Liver (tissue), 3 donors: Measurements from ENCODE around the gene CAV1.

Experiments
- SP1 ChIP-seq: IDR thresholded peaks from 2 replicates; pipeline ENCODE4 v1.6.1; 2018; ENCODE audit warnings: antibody characterized with exemption, mild to moderate bottlenecking
- TF ChIP-seq, protein P1 (sequence below): fragments of 150-350 bp; IDR thresholded peaks from 2 replicates; pipeline ENCODE4 v1.5.1; 2017; ENCODE audit warnings: improper control_type of control experiment, low read depth, low read length; ENCODE audit not compliant: missing input control
- donor health status: healthy.
- donor health status: healthy.

DNA sequence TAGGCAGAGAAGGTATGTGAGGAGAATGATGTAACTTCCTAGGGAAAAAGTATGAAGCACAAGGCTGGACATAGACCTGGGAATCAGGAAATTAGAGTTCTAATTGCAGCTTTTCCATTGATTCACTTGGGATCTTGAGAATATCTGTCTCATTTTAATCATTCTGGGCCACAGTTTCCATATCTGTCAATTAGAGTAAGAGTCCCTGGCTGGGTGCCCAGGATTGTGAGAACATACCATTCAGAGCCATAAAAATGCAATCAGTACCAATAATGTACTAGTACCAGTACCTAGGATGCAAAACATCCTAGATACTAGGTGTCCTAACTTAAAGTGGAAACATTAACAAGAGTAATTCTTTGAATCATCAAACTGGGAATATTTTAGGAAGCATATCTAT, 29.6 kb downstream of the CAV1 start:
- no peak for TF ChIP-seq SP1
- TF ChIP-seq, protein P1, sequence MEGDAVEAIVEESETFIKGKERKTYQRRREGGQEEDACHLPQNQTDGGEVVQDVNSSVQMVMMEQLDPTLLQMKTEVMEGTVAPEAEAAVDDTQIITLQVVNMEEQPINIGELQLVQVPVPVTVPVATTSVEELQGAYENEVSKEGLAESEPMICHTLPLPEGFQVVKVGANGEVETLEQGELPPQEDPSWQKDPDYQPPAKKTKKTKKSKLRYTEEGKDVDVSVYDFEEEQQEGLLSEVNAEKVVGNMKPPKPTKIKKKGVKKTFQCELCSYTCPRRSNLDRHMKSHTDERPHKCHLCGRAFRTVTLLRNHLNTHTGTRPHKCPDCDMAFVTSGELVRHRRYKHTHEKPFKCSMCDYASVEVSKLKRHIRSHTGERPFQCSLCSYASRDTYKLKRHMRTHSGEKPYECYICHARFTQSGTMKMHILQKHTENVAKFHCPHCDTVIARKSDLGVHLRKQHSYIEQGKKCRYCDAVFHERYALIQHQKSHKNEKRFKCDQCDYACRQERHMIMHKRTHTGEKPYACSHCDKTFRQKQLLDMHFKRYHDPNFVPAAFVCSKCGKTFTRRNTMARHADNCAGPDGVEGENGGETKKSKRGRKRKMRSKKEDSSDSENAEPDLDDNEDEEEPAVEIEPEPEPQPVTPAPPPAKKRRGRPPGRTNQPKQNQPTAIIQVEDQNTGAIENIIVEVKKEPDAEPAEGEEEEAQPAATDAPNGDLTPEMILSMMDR = no peak
